HG03103 (cell line): ENCODE measurements around the gene SIPA1L3.
"Not testable (repeated sequence)": the region's sequence is repeated elsewhere in the genome, so short reads cannot be mapped to it uniquely, and the experiment has no call there.

ENCODE experiments used
- ATAC-seq: cut with Tn5 transposase; IDR thresholded peaks from one replicate; pipeline ENCODE4 v1.9.1; 2021; ENCODE audit warnings: low read depth; ENCODE audit not compliant: unreplicated experiment

SIPA1L3 gene

DNA sequence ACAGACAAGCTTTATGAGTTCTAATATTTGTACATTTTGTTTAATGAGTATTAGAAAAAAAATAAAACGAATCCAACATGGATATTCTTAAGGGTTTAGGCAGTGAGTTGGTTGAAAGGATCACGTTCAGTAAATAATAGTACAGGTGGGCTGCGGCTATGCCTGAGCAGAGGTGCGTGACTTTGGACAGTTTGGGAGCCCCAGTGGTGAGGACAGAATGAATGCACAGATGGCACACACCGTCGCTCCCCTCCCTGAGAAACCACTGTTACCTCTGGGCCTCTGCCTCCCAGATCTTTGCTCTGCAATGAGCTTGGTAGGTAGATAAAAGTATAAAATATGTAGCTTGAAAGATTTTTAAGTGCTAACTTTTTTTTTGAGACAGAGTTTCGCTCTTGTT lies 153.3 kb downstream of the SIPA1L3 start:
- ATAC-seq = no peak

DNA sequence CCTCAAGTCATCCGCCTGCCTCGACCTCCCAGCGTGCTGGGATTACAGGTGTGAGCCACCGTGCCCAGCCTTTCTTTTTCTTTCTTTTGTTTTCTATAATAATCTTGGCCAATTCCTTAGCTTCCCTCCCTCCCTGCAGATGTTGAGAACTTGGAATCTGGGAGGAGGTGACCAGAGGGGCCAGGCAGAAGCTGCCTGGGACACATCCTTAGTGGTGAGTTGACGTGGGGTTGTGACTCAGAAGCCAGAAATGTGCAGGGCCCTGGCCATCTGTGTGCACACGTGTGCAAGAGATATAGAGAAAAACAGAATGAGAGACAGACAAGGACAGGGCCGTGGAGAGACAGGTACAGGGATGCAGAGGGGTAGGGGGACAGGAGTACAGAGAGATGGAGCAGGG lies 154.3 kb downstream of the SIPA1L3 start:
- ATAC-seq = no peak

DNA sequence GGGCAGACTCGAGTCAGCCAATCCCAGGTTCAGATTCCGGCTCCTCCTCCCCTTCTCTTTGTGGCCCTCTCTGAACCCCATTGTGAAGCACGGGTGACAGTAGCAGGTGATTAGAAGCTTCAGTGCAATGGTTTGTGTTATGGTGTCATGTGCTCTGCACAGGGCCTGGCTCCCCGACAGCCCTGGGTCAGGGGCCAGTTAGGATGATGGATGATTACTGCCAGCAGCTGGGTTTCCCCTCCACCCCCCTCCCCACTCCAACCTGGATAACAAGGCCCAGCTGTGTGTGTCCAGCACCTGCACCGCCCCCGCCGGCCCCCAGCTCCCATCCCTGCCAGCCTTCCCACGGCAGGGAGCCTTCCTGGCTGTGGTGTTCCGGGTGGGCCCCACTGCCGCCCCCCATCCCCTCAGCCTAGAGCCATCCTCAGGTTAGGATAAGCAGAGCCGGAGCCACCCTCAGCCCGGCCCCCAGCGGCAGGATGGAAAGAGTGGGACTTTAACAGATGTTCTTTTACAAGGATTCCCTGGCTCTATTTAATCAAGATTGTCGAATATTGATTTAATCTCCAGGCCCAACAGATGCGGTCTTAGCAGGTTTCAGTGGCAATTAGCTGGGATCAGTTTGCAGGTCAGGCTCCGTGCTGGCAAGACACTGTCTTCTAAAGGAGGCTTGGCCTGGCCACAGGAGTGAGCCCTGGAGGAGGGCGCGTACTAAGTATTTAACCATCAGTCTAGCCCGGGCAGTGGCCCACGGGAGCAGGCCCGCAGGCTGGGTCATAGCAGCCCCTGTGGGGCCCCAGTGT lies 156.2 kb downstream of the SIPA1L3 start:
- ATAC-seq = no peak

DNA sequence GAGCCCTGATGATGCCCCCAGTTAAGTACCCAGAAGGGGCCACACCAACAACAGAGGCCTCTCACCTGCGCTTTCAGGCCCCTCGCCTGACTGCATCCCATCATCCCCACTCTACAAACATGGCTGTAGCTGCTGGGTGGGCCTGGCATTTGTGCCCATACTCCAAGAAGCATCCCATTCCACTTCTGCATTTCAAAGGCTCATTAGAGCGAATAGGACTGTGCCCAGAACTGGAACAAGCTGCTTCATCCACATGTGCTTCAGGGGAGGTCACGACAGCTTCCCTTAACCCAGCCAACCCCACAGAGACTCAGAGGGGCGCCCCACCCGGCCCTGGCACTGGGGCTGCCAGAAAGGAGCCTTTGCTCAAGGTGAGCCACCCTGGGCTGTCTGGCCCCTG lies 156.9 kb downstream of the SIPA1L3 start:
- ATAC-seq = no peak

- ATAC-seq = no peak
Observed at GRCh38 chr19:38064661-38065425, 157.8 kb downstream of the SIPA1L3 start.

GRCh38 chr19:38065775-38066174 lies 158.8 kb downstream of the SIPA1L3 start:
- not testable (repeated sequence) for ATAC-seq

GRCh38 chr19:38068826-38069225 lies 161.8 kb downstream of the SIPA1L3 start:
- no peak for ATAC-seq

GRCh38 chr19:38070573-38070972 lies 163.6 kb downstream of the SIPA1L3 start:
- ATAC-seq = no peak

DNA sequence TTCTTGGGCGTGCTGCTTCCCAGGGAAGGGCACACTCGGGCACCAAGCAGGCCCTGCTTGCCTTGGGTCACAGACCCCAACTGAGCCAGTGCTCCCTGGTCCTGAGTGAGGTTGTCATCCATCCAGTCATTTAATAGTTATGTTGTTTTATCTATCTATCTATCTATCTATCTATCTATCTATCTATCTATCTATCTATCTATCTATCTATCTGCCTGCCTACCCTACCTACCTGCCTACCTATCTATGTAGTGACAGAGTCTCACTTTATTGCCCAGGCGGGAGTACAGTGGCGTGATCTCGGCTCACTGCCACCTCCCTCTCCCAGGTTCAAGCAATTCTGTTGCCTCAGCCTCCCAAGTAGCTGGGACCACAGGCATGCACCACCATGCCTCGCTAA lies 164.0 kb downstream of the SIPA1L3 start:
- ATAC-seq = not testable (repeated sequence)

GRCh38 chr19:38071647-38072046 lies 164.6 kb downstream of the SIPA1L3 start:
- ATAC-seq = no peak

DNA sequence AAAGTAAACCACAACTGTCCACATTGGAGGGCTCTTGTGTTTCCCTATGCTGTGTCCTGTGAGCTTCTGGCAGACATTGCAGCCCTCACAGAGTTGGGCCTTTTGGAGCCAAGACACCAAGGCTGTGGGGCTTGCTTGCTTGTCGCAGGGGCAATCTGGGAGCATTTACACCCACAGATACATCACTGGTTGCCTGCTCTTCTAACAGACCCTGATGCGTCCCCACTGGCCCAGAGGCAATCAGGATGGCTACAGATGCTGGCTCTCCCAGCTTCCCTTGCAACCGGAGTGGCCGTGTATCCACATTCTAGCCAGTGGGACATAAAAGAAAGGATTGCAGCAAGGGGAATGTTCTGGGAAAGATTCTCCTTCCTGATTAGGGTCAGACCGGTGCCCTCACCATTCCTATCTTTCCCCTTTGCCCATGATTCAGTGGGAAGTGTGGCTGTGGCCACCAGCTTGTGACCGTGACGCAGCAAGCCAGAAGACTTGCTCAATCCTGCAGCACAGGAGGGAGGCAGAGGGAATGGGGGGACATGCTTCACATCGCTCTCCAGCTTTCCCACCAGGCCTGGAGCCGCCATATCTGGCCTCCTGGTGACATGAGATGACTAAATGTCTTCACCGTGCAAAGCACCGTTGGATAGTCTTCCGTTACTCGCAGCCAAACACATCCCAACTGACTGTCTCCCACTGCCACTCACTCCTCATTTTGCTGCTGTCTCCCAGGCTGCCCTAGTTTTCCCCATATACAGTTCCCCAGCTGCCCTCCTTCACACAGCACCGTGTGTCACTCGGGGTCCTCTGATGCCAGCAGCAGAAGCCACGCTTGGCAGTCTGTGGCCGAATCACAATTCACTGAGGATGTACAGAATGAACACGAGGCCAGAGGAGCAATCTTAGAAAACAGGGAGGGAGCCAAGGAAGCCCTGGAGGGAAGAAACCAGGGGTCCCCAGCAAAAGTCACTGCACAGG lies 166.1 kb downstream of the SIPA1L3 start:
- ATAC-seq = no peak

DNA sequence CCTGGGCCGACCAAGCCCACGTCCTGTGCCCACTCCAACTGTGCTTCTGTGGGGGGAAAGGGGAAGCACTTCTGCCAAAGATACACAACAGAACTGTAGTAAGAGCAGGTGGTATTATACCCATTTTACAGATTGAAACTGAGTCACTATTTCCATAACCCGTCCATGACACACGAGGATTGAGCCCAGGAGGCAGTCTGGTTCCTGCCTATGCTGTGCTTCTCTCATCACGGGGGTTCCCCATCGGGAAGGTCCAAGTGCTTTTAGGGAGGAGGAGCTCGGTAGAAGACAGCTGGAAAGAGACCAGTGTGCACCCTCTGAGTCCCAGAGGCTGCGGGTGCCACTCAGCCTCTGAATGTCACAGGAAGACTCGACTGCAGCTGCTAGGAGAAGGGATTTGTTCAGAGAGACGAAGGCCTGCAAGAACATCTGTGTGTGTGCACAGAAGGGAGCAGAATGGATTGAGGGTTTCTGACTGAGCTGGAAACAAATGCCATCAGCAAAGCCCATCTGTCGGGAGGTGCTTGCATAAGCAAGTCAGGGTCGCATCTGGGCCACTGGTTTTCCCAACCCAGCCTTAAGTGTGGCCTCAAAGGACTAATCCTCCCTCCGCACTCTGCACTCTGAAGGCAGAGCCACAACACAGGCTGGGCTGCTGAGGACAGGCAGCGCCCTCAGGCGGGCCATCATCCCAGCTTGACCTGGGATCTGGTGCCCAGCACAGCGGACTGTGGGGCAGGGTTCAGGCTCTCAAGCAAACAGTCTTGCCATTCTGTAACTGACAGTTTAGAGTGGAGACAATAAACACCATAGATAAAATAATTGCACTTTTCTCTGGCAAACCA lies 167.1 kb downstream of the SIPA1L3 start:
- no peak for ATAC-seq

DNA sequence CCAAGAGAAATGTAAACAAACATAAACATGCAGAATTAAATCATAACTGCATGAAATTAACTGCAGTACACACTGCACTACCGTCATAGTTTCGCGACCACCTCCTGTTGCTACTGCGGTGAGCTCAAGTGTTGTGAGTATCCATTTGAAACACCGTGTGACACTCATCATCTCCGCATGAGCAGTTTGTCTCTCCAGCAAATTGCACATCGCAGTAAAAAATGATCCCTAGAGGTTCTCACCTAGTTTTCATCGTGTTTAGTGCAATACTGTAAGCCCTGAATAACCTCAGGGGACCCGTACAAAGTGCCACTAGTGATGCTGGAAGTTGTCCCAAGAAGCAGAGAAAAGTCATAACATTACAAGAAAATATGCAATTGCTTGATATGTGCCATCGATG lies 169.3 kb downstream of the SIPA1L3 start:
- no peak for ATAC-seq

DNA sequence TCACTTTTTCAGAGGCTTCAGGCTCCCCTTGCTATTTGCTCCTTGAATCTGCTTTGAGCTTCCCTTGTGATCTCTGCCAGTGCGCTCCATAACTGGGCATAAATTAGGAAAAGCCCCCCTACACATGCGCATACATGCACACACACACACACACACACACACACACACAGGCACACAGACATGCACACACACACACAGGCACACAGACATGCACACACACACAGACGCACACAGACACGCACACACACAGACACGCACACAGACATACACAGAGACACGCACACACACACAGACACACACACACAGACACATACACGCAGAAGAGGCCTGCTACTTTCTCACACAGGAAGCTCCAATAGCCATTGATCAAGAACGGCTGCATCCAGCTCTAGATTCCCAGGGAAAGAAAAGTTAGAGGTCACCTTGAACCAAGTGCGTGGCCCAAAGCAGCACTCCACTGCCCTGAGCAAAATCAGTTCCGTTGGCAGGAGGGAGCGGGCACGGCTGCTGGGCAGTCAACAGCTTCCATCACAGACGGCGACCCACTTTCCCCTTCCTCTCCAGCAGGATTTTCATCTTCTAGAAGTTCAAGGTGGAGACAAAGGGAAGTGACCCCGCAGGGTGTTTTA lies 171.4 kb downstream of the SIPA1L3 start:
- ATAC-seq = no peak

DNA sequence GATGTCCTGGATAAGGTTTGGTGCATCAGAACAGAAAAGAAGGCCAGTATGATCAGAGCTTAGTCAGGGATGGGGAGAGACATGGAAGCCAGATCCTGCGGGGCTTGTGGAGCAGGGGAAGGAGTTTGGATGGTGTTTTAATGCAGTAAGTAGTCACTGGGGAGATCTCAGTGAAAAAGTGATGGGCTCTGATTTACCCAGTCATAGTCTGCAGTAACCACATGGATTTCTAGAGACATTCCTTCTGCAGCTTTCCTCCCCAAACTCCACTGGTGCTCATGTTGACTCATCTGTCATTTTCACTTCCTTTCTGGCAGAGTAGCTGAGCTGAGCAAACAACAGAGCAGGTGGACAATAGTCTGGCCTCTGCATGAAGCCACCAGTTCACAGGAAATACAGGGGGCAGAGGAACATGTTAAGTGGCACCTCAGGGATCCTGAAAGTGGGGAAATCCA lies 172.9 kb downstream of the SIPA1L3 start:
- ATAC-seq = peak; percentile 92

DNA sequence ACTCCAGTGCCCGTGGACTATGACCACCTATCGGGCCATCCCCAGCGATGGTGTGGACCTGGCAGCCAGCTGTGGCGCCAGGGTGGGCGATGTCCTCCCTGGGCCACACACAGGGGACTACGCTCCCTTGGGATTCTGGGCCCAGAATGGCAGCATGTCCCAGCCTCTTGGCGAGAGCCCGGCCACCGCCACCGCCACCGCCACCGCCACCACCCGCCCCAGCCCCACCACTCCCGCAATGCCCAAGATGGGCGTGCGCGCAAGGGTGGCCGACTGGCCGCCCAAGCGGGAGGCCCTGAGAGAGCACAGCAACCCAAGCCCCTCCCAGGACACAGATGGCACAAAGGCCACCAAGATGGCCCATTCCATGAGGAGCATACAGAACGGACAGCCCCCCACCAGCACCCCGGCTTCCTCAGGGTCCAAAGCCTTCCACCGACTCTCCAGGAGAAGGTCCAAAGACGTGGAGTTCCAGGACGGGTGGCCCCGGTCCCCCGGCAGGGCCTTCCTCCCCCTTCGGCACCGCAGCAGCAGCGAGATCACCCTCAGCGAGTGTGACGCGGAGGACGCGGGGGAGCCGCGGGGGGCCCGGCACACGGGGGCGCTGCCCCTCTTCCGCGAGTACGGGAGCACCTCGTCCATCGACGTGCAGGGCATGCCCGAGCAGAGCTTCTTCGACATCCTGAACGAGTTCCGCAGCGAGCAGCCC lies 174.7 kb downstream of the SIPA1L3 start:
- ATAC-seq = no peak

GRCh38 chr19:38082256-38083118 lies 175.5 kb downstream of the SIPA1L3 start:
- ATAC-seq = no peak

DNA sequence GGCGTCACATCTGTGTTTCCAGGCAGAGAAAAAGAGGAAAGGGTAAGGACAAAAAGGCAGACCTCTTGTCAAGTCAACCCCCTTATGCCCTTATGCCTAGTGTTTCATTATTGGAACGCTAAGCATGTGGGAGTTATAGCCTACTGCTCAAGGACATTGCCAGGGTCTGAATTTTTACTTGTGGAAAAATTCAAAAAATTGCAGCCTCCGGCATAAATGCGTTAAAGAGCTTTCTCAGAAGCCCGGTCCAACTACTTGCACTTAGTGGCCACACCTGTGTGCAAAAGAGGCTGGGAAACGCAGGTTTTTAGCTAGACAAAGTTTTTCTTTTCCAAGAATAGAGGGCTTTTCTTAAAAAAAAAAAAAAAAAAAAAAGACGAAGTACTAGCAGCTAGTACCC lies 177.2 kb downstream of the SIPA1L3 start:
- no peak for ATAC-seq
